HG02678 (cell line): ENCODE data around the gene ARPC4.
"Not testable (repeated sequence)": the region's sequence is repeated elsewhere in the genome, so short reads cannot be mapped to it uniquely, and the experiment has no call there.

Experiments used
- ATAC-seq: cut with Tn5 transposase; IDR thresholded peaks from one replicate; pipeline ENCODE4 v1.9.1; 2021; ENCODE audit warnings: mild to moderate bottlenecking, moderate library complexity; ENCODE audit not compliant: unreplicated experiment

The ARPC4 gene

GRCh38 chr3:9851383-9851782 is 58.5 kb downstream of the ARPC4 start:
- ATAC-seq = not testable (repeated sequence)

- not testable (repeated sequence) for ATAC-seq
Measured at GRCh38 chr3:9851926-9852325, 59.0 kb downstream of the ARPC4 start.

- no peak for ATAC-seq
Measured at GRCh38 chr3:9852528-9852927, 59.6 kb downstream of the ARPC4 start.

- not testable (repeated sequence) for ATAC-seq
Measured at GRCh38 chr3:9854291-9854940, 61.5 kb downstream of the ARPC4 start.

- no peak for ATAC-seq
Measured at GRCh38 chr3:9855594-9855993, 62.7 kb downstream of the ARPC4 start.
